Breast epithelium (tissue), 4 donors: ENCODE measurements around the gene RAET1E. TPM values are rescaled to one million over a fixed set of nuclear protein-coding genes. Genes with fewer than 3 reads are reported as not detected.

ENCODE experiments used
- DNase-seq, 2 donors: peaks; one replicate each; pipeline ENCODE4 v3.0.0-alpha.2; 2019; ENCODE audit warnings: low spot score in 2 of 2
- H3K27ac ChIP-seq, 2 donors: fragments of 200-600 bp; sonication (generic) in 1 of 2; one replicate each; pipeline ENCODE4 v1.5.1; 2016 to 2019; ENCODE audit warnings: mild to moderate bottlenecking in 1 of 2
- H3K27me3 ChIP-seq, 2 donors: fragments of 200-600 bp; sonication (generic) in 1 of 2; one replicate each; pipeline versions ENCODE4 v1.5.1 to v1.6.0; 2017 to 2019; ENCODE audit warnings: control low read depth in 1 of 2, mild to moderate bottlenecking in 1 of 2
- H3K36me3 ChIP-seq: fragments of 200-600 bp; one replicate; pipeline ENCODE4 v1.5.1; 2019
- H3K4me1 ChIP-seq, 2 donors: fragments of 200-600 bp; sonication (generic); one replicate each; pipeline ENCODE4 v1.5.1; 2016 to 2019; ENCODE audit warnings: control low read depth in 1 of 2
- H3K4me3 ChIP-seq, 3 donors: fragments of 200-600 bp; sonication (generic); 1 replicate in 2 of 3; 2 replicates in 1 of 3; pipeline ENCODE4 v1.5.1; 2016 to 2019; ENCODE audit warnings: mild to moderate bottlenecking in 3 of 3, moderate library complexity in 2 of 3
- H3K9me3 ChIP-seq, 2 donors: fragments of 200-600 bp; sonication (generic) in 1 of 2; one replicate each; pipeline ENCODE4 v1.5.1; 2016 to 2019; ENCODE audit warnings: control low read depth in 1 of 2
- CTCF ChIP-seq, 3 donors: fragments of 450-650 bp; IDR thresholded peaks; one replicate each; pipeline ENCODE4 v1.5.1; 2016 to 2017; ENCODE audit warnings: antibody characterized with exemption in 3 of 3, mild to moderate bottlenecking in 3 of 3, moderate library complexity in 3 of 3
- POLR2A ChIP-seq: fragments of 450-650 bp; IDR thresholded peaks from one replicate; pipeline ENCODE4 v1.6.1; 2016; ENCODE audit warnings: antibody characterized with exemption, mild to moderate bottlenecking, moderate library complexity
- POLR2AphosphoS5 ChIP-seq, 3 donors: sonication (generic); formaldehyde crosslinking; IDR thresholded peaks; one replicate each; pipeline ENCODE4 v1.6.1; 2017; ENCODE audit warnings: antibody characterized with exemption in 3 of 3
- intact Hi-C: fragments of 100-400 bp; cut with DNase I; formaldehyde crosslinking; loops from one replicate; pipeline ENCODE4 v1.15.1; 2023; ENCODE audit warnings: low total_unique reads
- total RNA-seq, 3 donors: library from RNA; depleted of rRNA; stranded (reverse); fragments of >200 nt; gene quantifications; one replicate each; pipeline ENCODE4 v1.1.0, GENCODE V29; 2016

Gene RAET1E
- total RNA-seq, 3 donors from 2014 or later, result 2.0 TPM; not detected in 2

DNA sequence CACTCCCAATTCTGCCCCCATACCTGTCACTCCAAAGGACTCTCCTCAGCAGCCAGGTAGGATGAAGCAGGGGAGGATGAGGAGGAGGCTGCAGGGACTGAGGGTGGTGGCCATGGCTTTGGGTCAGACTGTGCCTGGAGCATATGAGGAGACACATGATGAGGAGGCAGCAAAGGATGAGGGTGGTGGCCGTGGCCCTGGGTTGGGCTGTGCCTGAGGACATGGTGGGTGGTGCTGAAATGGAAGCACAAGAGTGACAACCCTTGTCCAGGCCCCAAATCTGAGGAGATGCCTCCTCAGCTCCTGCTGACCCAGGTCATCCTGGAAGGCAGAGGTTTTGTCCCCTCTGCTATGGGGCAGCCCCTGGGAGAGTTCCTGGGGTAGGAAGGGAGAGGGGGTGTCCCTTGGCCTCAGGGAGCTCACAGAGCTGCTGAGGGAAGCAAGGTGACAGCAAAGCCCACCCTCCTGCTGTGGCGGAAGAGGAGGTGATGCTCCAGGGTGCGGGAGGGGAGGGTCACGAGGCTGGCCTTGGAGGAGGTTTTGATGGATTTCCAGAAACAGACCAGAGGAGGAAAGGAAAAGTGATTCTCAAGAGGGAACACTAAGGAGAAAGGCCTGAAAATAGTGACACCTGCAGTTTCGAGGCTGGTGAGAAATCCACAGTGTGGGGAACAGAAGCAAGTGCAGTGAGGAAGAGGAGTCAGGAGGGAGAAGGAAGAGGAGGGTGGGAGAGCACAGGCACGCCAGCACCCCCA lies 20.4 kb upstream of the RAET1E start:
- no peaks in the 10 kb centered on the region for H3K27me3 ChIP-seq
- H3K27ac ChIP-seq, result no peak overlapping the region
- H3K9me3 ChIP-seq, result no peaks in the 10 kb centered on the region
- DNase-seq, result no peak
- H3K4me1 ChIP-seq, result no peaks in the 10 kb centered on the region
- intact Hi-C loops, result no loop called here
- TF ChIP-seq POLR2A, result no peak
- TF ChIP-seq CTCF (IDR thresholded peaks at IDR 0.05), result no peak
- no peak for TF ChIP-seq POLR2AphosphoS5 (IDR thresholded peaks at IDR 0.05)
- no peaks in the 10 kb centered on the region for H3K36me3 ChIP-seq
- H3K4me3 ChIP-seq, result no peak overlapping the region

DNA sequence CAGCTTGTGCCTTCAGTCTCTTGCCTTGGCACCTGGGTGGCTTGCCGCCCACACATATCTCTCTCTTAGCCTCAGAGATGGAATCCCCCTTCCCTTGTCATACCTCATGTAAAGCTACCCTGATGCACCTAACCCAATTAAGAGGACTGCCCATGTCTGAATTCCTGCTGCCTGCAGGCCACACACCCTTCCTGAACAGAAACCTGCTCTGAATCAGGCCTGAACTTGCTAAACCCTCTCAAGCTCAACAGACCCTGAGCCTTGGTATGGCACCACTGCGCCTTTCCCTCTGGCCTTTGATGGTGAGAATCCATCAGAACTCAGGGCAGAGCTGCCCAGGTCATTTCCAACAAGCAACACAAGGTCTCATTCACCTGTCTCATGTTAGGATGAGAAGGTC lies 19.8 kb upstream of the RAET1E start:
- no peaks in the 10 kb centered on the region for H3K27me3 ChIP-seq
- no peaks in the 10 kb centered on the region for H3K9me3 ChIP-seq
- intact Hi-C loops, result no loop called here
- H3K36me3 ChIP-seq, result no peaks in the 10 kb centered on the region
- no peak overlapping the region for H3K27ac ChIP-seq
- H3K4me1 ChIP-seq, result no peaks in the 10 kb centered on the region
- TF ChIP-seq CTCF (IDR thresholded peaks at IDR 0.05) (no peak), POLR2AphosphoS5 (IDR thresholded peaks at IDR 0.05) (no peak), POLR2A (no peak)
- no peak for DNase-seq
- H3K4me3 ChIP-seq, result no peak overlapping the region

DNA sequence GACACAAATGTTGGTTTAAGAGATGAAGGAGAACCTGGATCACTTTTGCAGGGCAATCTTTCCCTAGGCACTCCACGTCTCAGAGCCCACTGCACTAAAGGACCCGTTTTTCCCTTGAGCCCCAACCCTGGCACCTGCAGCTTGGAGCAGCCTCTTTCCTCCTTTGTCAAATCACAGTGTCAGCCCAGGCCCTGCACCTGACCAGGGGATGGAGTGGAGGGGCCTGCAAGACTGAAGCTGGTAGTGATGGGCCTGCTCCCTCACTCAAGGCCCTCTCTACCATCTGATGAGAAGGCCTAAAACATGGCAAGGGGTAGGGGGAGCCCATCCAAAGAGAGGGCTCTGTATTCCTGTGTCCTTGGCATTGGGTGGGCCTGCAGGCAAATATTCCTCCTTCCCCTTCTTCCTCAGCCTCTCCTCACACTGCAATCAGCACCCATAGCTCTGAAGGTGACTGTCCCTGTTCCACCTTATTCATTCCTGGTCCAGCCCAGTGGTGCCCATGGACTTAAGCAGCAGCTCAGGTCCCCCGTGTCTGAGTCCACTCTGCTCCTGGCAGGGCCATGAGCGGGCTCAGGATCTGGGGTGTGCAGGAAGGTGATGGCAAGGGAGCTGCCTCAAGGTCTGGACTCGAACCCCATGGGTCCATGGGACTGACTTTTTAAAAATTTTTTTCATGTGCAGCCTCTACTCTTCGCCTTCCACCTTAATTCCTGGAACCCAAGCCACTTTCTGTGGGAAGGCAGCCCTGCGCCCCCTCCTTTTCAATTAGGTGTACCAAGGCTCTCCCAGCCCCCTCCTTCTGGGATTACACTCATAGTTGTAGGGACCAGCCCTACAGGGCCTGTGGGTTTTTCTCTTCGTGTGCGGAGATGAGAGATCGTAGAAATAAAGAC lies 18.3 kb upstream of the RAET1E start:
- Histone ChIP-seq H3K27ac (no peak overlapping the region), H3K36me3 (no peaks in the 10 kb centered on the region), H3K4me1 (no peaks in the 10 kb centered on the region), H3K4me3 (no peak overlapping the region), H3K27me3 (no peaks in the 10 kb centered on the region), H3K9me3 (no peaks in the 10 kb centered on the region)
- no peak for DNase-seq
- intact Hi-C loops, result no loop called here
- TF ChIP-seq POLR2AphosphoS5 (IDR thresholded peaks at IDR 0.05) (no peak), POLR2A (no peak), CTCF (IDR thresholded peaks at IDR 0.05) (no peak)

- peaks cover 0 to 5% of the 10 kb centered on the region in 2 donors for H3K9me3 ChIP-seq
- H3K4me3 ChIP-seq, result no peak overlapping the region
- TF ChIP-seq POLR2AphosphoS5 (IDR thresholded peaks at IDR 0.05), result no peak
- no peak for TF ChIP-seq CTCF (IDR thresholded peaks at IDR 0.05)
- TF ChIP-seq POLR2A, result no peak
- intact Hi-C loops, result no loop called here
- no peak overlapping the region for H3K27ac ChIP-seq
- no peaks in the 10 kb centered on the region for H3K4me1 ChIP-seq
- no peaks in the 10 kb centered on the region for H3K27me3 ChIP-seq
- DNase-seq, result no peak
- no peaks in the 10 kb centered on the region for H3K36me3 ChIP-seq
Observed at GRCh38 chr6:149913540-149914240, 15.8 kb upstream of the RAET1E start.
